Neural cell (in vitro differentiated cells): Measurements from ENCODE around the gene CA9. TPM values are rescaled to one million over a fixed set of nuclear protein-coding genes. Genes with fewer than 3 reads are reported as not detected.

Experiments
- H2AFZ ChIP-seq: fragments of 200-600, 300-800 bp; sonication (generic), shearing (Covaris generic); 2 replicates; pipeline ENCODE4 v1.6.0; 2014; ENCODE audit warnings: low read depth, mild to moderate bottlenecking, antibody characterized with exemption, low read length, moderate library complexity
- H3F3A ChIP-seq: fragments of 200-600 bp; shearing (Covaris generic); 2 replicates; pipeline ENCODE4 v1.6.1; 2016; ENCODE audit warnings: mild to moderate bottlenecking, moderate library complexity, mixed read lengths, antibody characterized with exemption, low read length; ENCODE audit not compliant: insufficient read depth, poor library complexity, severe bottlenecking
- H3K27ac ChIP-seq: fragments of 200-600, 300-800 bp; sonication (generic), shearing (Covaris generic); 2 replicates; pipeline ENCODE4 v1.5.1; 2014; ENCODE audit warnings: mild to moderate bottlenecking, low read length, moderate library complexity
- H3K27me3 ChIP-seq: fragments of 300-800, 200-600 bp; sonication (generic), shearing (Covaris generic); 2 replicates; pipeline ENCODE4 v1.6.0; 2014; ENCODE audit warnings: mild to moderate bottlenecking, low read depth, low read length, moderate library complexity; ENCODE audit not compliant: insufficient read depth
- H3K36me3 ChIP-seq: fragments of 300-800, 200-600 bp; sonication (generic), shearing (Covaris generic); 2 replicates; pipeline ENCODE4 v1.5.1; 2014; ENCODE audit warnings: mild to moderate bottlenecking, antibody characterized with exemption, low read length, moderate library complexity; ENCODE audit not compliant: insufficient read depth
- H3K4me2 ChIP-seq: fragments of 300-800, 200-600 bp; sonication (generic), shearing (Covaris generic); 2 replicates; pipeline ENCODE4 v1.6.0; 2014; ENCODE audit warnings: mild to moderate bottlenecking, low read length
- H3K4me3 ChIP-seq: fragments of 300-800, 200-600 bp; sonication (generic), shearing (Covaris generic); 2 replicates; pipeline ENCODE4 v1.5.1; 2014; ENCODE audit warnings: mild to moderate bottlenecking, low read length, moderate library complexity
- H3K79me2 ChIP-seq: fragments of 200-600 bp; shearing (Covaris generic); replicated peaks from 2 replicates; pipeline ENCODE4 v1.6.0; 2014; ENCODE audit warnings: mild to moderate bottlenecking, low read length, moderate library complexity; ENCODE audit not compliant: insufficient read depth
- H3K9ac ChIP-seq: fragments of 300-800, 200-600 bp; sonication (generic), shearing (Covaris generic); 2 replicates; pipeline ENCODE4 v1.6.1; 2016; ENCODE audit warnings: mild to moderate bottlenecking, low read length, mixed read lengths
- H3K9me2 ChIP-seq: fragments of 200-600 bp; shearing (Covaris generic); 2 replicates; pipeline ENCODE4 v1.6.1; 2016; ENCODE audit warnings: mild to moderate bottlenecking, low read length, mixed read lengths; ENCODE audit not compliant: insufficient read depth
- H3K9me3 ChIP-seq: fragments of 200-600, 300-800 bp; sonication (generic), shearing (Covaris generic); 2 replicates; pipeline ENCODE4 v1.6.1; 2016; ENCODE audit warnings: mild to moderate bottlenecking, mixed run types, low read length, moderate library complexity, mixed read lengths
- H4K20me1 ChIP-seq: fragments of 200-600 bp; shearing (Covaris generic); 2 replicates; pipeline ENCODE4 v1.6.1; 2016; ENCODE audit warnings: mild to moderate bottlenecking, mixed run types; ENCODE audit not compliant: insufficient read depth
- CTCF ChIP-seq: fragments of 450-650 bp; IDR thresholded peaks from 2 replicates; pipeline ENCODE4 v1.5.1; 2014; ENCODE audit warnings: antibody characterized with exemption, mild to moderate bottlenecking, moderate library complexity; ENCODE audit not compliant: poor library complexity, severe bottlenecking
- EP300 ChIP-seq: fragments of 450-650 bp; conservative IDR thresholded peaks from 2 replicates; pipeline ENCODE4 v1.6.1; 2014; ENCODE audit warnings: antibody characterized with exemption, mild to moderate bottlenecking, moderate library complexity; ENCODE audit not compliant: poor library complexity, severe bottlenecking
- EZH2 ChIP-seq: fragments of 200-600, 300-800 bp; shearing (Covaris generic), sonication (generic); IDR thresholded peaks from 2 replicates; pipeline ENCODE4 v1.6.1; 2014; ENCODE audit warnings: antibody characterized with exemption, low read length, borderline replicate concordance, mild to moderate bottlenecking; ENCODE audit not compliant: insufficient read depth, poor library complexity, severe bottlenecking
- MXI1 ChIP-seq: fragments of 450-650 bp; conservative IDR thresholded peaks from 2 replicates; pipeline ENCODE4 v1.6.1; 2014; ENCODE audit warnings: antibody characterized with exemption, mild to moderate bottlenecking; ENCODE audit not compliant: poor library complexity, severe bottlenecking
- POLR2AphosphoS5 ChIP-seq: IDR thresholded peaks from 2 replicates; pipeline ENCODE4 v1.6.1; 2012
- RAD21 ChIP-seq: fragments of 450-650 bp; conservative IDR thresholded peaks from 2 replicates; pipeline ENCODE4 v1.6.1; 2014; ENCODE audit warnings: antibody characterized with exemption, mild to moderate bottlenecking, moderate library complexity
- REST ChIP-seq: IDR thresholded peaks from 2 replicates; pipeline ENCODE4 v1.6.1; 2012; ENCODE audit warnings: borderline replicate concordance
- SMC3 ChIP-seq: fragments of 450-650 bp; conservative IDR thresholded peaks from 2 replicates; pipeline ENCODE4 v1.6.1; 2014; ENCODE audit warnings: antibody characterized with exemption, mild to moderate bottlenecking, moderate library complexity; ENCODE audit not compliant: poor library complexity
- TAF1 ChIP-seq: IDR thresholded peaks from 2 replicates; pipeline ENCODE4 v1.6.1; 2012; ENCODE audit warnings: low read depth
- polyA plus RNA-seq: library from polyadenylated mRNA; depleted of rRNA; stranded (reverse); fragments of >200 nt; gene quantifications from 2 replicates; pipeline ENCODE4 v1.2.3, GENCODE V29; 2014

The CA9 gene
- polyA plus RNA-seq, 1 donor from 2014 or later, result not detected

GRCh38 chr9:35718721-35719511 lies 45.2 kb downstream of the CA9 start:
- Histone ChIP-seq H3F3A (no peaks in the 10 kb centered on the region), H2AFZ (no peak overlapping the region), H3K9me2 (no peaks in the 10 kb centered on the region), H3K79me2 (no peaks in the 10 kb centered on the region), H3K4me3 (no peak overlapping the region), H3K9ac (no peak overlapping the region), H3K27me3 (no peaks in the 10 kb centered on the region), H3K4me2 (no peak overlapping the region), H3K27ac (no peak overlapping the region), H4K20me1 (no peaks in the 10 kb centered on the region), H3K9me3 (no peaks in the 10 kb centered on the region), H3K36me3 (no peaks in the 10 kb centered on the region)
- TF ChIP-seq CTCF, result no peak
- no peak for TF ChIP-seq EZH2
- TF ChIP-seq SMC3, result no peak
- TF ChIP-seq POLR2AphosphoS5, result no peak
- no peak for TF ChIP-seq EP300
- TF ChIP-seq MXI1, result no peak
- TF ChIP-seq RAD21, result no peak
- no peak for TF ChIP-seq TAF1
- no peak for TF ChIP-seq REST

GRCh38 chr9:35719546-35719945 lies 45.8 kb downstream of the CA9 start:
- Histone ChIP-seq H3F3A (no peaks in the 10 kb centered on the region), H3K9ac (no peak overlapping the region), H3K9me3 (no peaks in the 10 kb centered on the region), H3K27ac (no peak overlapping the region), H3K4me3 (no peak overlapping the region), H3K27me3 (no peaks in the 10 kb centered on the region), H2AFZ (no peak overlapping the region), H3K36me3 (no peaks in the 10 kb centered on the region), H4K20me1 (no peaks in the 10 kb centered on the region), H3K9me2 (no peaks in the 10 kb centered on the region), H3K79me2 (no peaks in the 10 kb centered on the region), H3K4me2 (no peak overlapping the region)
- TF ChIP-seq EP300 (no peak), CTCF (no peak), TAF1 (no peak), RAD21 (no peak), POLR2AphosphoS5 (no peak), REST (no peak), EZH2 (no peak), MXI1 (no peak), SMC3 (no peak)
